OCI-LY3 (cell line): ENCODE measurements around the gene CST9L.

Source experiments
- CTCF ChIP-seq: fragments of 200-600, 300-600 bp; sonication (generic); IDR thresholded peaks from 2 replicates; pipeline ENCODE4 v1.5.1; 2014; ENCODE audit warnings: antibody characterized with exemption, low read length, low read depth
- EZH2phosphoT487 ChIP-seq: fragments of 200-600 bp; shearing (Covaris generic); IDR thresholded peaks from 2 replicates; pipeline ENCODE4 v1.6.1; 2018; ENCODE audit warnings: antibody characterized with exemption, mixed run types, low read depth

GRCh38 chr20:23524146-23524545 lies 44.1 kb downstream of the CST9L start:
- TF ChIP-seq CTCF (no peak), EZH2phosphoT487 (no peak)
